Measurements from ENCODE around the gene PTEN. TPM values are rescaled to one million over a fixed set of nuclear protein-coding genes. Genes with fewer than 3 reads are reported as not detected.

Gene PTEN
- total and polyA plus RNA-seq, 2 experiments from 2014 or later: 20.8 to 64.0 TPM

GRCh38 chr10:87935290-87936141, 72.1 kb downstream of the PTEN start:
- peaks cover 19% of the 10 kb centered on the region; the same call in 2 of the 3 replicates for H3K36me3 Mint-ChIP-seq (ENCODE audit: low read depth)
- Histone ChIP-seq H3K27me3 (ENCODE audit: insufficient read depth) (no peaks in the 10 kb centered on the region), H3F3A (replicated peaks; ENCODE audit: low read depth) (no peaks in the 10 kb centered on the region), H3K4me1 (ENCODE audit: insufficient read depth) (peaks cover 41% of the 10 kb centered on the region), H3K4me2 (no peak overlapping the region), H3K36me3 (ENCODE audit: insufficient read depth) (no peaks in the 10 kb centered on the region), H2AFZ (no peak overlapping the region), H3K9me2 (ENCODE audit: insufficient read depth) (no peaks in the 10 kb centered on the region), H3K27ac (ENCODE audit: low read depth) (peak overlapping the region; percentile 9; the same call in 1 of the 2 replicates), H3K79me2 (replicated peaks; ENCODE audit: insufficient read depth) (peaks cover 13% of the 10 kb centered on the region), H4K20me1 (replicated peaks; ENCODE audit: insufficient read depth) (no peaks in the 10 kb centered on the region; the same call in 1 of the 2 replicates), H3K4me3 (no peak overlapping the region)
- H3K4me1 Mint-ChIP-seq: peaks cover 47% of the 10 kb centered on the region
- no peak overlapping the region for H3K4me3 Mint-ChIP-seq
- 0 out of 2 replicates have a peak overlapping the region, but pooled peaks have one; percentile 56 for H3K27ac Mint-ChIP-seq
- DNase-seq (ENCODE audit: low spot score): no peak
- no peak for TF ChIP-seq POLR2AphosphoS5 (IDR thresholded peaks at IDR 0.05; ENCODE audit: low read depth)
- TF ChIP-seq, protein P1, sequence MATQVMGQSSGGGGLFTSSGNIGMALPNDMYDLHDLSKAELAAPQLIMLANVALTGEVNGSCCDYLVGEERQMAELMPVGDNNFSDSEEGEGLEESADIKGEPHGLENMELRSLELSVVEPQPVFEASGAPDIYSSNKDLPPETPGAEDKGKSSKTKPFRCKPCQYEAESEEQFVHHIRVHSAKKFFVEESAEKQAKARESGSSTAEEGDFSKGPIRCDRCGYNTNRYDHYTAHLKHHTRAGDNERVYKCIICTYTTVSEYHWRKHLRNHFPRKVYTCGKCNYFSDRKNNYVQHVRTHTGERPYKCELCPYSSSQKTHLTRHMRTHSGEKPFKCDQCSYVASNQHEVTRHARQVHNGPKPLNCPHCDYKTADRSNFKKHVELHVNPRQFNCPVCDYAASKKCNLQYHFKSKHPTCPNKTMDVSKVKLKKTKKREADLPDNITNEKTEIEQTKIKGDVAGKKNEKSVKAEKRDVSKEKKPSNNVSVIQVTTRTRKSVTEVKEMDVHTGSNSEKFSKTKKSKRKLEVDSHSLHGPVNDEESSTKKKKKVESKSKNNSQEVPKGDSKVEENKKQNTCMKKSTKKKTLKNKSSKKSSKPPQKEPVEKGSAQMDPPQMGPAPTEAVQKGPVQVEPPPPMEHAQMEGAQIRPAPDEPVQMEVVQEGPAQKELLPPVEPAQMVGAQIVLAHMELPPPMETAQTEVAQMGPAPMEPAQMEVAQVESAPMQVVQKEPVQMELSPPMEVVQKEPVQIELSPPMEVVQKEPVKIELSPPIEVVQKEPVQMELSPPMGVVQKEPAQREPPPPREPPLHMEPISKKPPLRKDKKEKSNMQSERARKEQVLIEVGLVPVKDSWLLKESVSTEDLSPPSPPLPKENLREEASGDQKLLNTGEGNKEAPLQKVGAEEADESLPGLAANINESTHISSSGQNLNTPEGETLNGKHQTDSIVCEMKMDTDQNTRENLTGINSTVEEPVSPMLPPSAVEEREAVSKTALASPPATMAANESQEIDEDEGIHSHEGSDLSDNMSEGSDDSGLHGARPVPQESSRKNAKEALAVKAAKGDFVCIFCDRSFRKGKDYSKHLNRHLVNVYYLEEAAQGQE (IDR thresholded peaks at IDR 0.05; ENCODE audit: unreplicated experiment): no peak
- no peak for TF ChIP-seq ETS1 (IDR thresholded peaks at IDR 0.05)
- TF ChIP-seq CREB1 (CRISPR knock-in tag; IDR thresholded peaks at IDR 0.05; ENCODE audit: low read depth): no peak
- no peak for TF ChIP-seq CTCF (conservative IDR thresholded peaks at IDR 0.05; ENCODE audit: low read depth in 2 of 2)
- H3K9me3 Mint-ChIP-seq: no peaks in the 10 kb centered on the region
- no peaks in the 10 kb centered on the region for H3K27me3 Mint-ChIP-seq (ENCODE audit: insufficient read depth, low read depth, poor library complexity)
- ATAC-seq: no peak

GRCh38 chr10:87940210-87940609, 76.8 kb downstream of the PTEN start:
- Histone ChIP-seq H3K4me1 (ENCODE audit: insufficient read depth) (peaks cover 34% of the 10 kb centered on the region), H4K20me1 (replicated peaks; ENCODE audit: insufficient read depth) (no peaks in the 10 kb centered on the region), H2AFZ (no peak overlapping the region), H3K9me2 (ENCODE audit: insufficient read depth) (no peaks in the 10 kb centered on the region), H3K79me2 (replicated peaks; ENCODE audit: insufficient read depth) (no peaks in the 10 kb centered on the region; the same call in 1 of the 2 replicates), H3K27me3 (ENCODE audit: insufficient read depth) (no peaks in the 10 kb centered on the region), H3K27ac (ENCODE audit: low read depth) (no peak overlapping the region), H3K4me3 (no peak overlapping the region), H3K36me3 (ENCODE audit: insufficient read depth) (no peaks in the 10 kb centered on the region), H3K4me2 (no peak overlapping the region), H3F3A (replicated peaks; ENCODE audit: low read depth) (no peaks in the 10 kb centered on the region)
- Mint-ChIP-seq H3K36me3 (ENCODE audit: low read depth) (peaks cover 10% of the 10 kb centered on the region; the same call in 2 of the 3 replicates), H3K27ac (no peak overlapping the region), H3K9me3 (no peaks in the 10 kb centered on the region), H3K4me3 (no peak overlapping the region), H3K4me1 (peaks cover 50% of the 10 kb centered on the region), H3K27me3 (ENCODE audit: insufficient read depth, low read depth, poor library complexity) (peaks cover 3% of the 10 kb centered on the region)
- DNase-seq (ENCODE audit: low spot score) (no peak), ATAC-seq (no peak)
- TF ChIP-seq CREB1 (CRISPR knock-in tag; IDR thresholded peaks at IDR 0.05; ENCODE audit: low read depth): no peak
- no peak for TF ChIP-seq STAT1 (IDR thresholded peaks at IDR 0.05; ENCODE audit: unreplicated experiment)
- TF ChIP-seq ZNF114 (CRISPR knock-in tag; IDR thresholded peaks at IDR 0.05): no peak
- TF ChIP-seq, protein P1 (IDR thresholded peaks at IDR 0.05; ENCODE audit: unreplicated experiment): no peak
- no peak for TF ChIP-seq CTCF (conservative IDR thresholded peaks at IDR 0.05; ENCODE audit: low read depth in 2 of 2)
- TF ChIP-seq POLR2AphosphoS5 (IDR thresholded peaks at IDR 0.05; ENCODE audit: low read depth): no peak

Measured in GM23338 (cell line).